Activated CD8-positive, alpha-beta memory T cell treated with anti-CD3 and anti-CD28 coated beads, Interleukin-2, amount 50 U/mL, for 24 hours (primary cell): ENCODE data around the gene CREBL2.
"Not testable (repeated sequence)": the region's sequence is repeated elsewhere in the genome, so short reads cannot be mapped to it uniquely, and the experiment has no call there.

ENCODE experiments used
- DNase-seq: peaks from one replicate; pipeline ENCODE4 v3.0.0-alpha.2; 2020; ENCODE audit errors: extremely low read depth

The CREBL2 gene

DNA sequence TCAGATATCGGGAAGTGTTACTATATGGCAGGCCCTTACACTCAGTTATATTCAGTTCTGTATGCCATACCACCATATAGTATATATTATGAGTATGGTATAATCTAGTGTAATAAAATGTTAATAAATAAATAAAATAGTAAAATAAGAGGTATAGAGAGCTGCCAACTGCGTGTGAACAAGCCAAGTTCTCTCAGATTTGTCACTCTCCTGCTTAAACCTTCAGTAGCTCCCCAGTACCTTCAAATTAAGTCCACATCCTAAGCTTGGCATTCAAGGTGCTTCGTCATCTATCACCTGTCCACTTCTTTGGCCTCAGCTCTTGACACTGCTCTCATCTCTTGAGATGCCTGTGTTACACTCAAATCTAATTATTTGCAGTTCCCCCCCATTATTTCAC is 12.8 kb upstream of the CREBL2 start:
- DNase-seq = no peak

DNA sequence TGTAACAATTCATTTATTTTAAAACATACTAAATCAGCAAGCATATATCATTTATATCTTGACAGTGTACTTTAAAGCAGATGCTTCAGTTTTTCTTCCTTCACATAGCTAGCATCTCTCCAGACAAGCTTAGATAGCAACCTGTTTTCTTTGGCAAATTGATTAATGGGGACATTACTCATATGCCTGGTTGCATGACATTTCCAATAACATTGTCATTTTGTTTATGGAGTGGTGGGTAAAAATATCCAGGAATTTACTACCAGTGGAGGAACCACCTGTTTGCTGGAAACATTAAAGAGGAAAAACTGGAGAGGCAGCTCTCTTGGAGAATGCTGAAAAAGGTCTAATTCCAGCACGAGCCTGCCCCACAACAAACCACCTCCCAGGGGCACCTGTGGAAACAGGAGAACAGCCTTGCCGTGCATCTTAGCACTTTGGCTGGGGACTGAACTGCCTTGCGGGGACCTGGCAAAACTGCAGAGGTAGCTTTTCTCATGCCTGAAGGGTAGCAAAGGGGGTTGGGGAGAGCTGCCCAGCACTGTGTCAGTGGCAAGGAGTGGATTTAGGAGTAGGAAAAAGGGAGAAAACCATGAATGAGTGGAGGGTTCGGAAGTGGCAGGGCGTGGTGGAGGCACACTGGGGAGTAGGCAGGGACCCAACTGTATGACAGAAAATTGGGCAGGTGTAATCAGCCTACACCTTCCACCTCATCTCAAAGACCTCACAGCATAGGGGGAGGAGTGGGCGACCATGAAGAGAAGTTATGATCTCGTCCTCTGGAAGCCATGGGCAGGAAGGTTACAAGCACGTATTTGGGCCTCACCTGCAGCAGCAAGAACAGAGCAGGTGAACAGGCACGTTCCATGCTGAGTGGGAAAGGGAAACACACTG is 11.7 kb upstream of the CREBL2 start:
- no peak for DNase-seq

DNA sequence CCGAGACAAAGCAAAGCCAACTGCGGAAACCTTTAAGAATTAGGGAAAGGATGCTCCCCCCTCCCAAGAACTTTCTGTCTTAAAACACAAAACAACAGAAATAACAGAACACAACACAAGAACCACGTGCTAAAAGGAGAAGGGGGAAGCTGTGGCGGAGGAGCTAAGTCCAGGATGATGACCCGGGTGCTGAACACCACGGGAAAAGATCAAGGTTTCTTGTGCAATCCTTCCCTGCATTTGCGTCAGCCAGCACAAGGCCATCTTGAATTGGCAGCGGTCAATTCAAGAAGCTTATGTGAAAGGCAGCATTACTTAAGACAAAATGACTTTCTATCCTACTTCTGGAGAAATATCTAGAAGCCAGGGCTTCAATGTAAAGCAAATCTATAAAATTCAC is 11.0 kb upstream of the CREBL2 start:
- DNase-seq = no peak

DNA sequence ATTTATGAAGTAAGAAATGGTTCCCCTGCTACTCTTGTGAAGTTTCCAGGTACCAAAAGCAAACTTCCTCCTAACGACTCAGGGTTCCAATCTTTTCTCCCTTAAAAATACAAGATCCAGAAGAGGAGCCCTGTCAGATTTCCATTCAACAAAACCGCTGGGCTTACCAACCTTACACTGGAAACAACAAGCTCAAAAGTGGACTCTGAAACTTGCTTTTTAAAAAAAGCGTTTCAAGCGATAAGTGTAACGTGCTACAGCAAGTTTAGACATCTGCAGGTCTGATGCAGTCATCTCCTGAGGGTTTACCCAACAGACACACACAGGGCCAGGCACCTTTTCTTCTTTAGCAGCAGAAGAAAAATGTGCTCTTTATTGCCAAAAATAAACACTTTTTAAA is 6.9 kb upstream of the CREBL2 start:
- DNase-seq = no peak

DNA sequence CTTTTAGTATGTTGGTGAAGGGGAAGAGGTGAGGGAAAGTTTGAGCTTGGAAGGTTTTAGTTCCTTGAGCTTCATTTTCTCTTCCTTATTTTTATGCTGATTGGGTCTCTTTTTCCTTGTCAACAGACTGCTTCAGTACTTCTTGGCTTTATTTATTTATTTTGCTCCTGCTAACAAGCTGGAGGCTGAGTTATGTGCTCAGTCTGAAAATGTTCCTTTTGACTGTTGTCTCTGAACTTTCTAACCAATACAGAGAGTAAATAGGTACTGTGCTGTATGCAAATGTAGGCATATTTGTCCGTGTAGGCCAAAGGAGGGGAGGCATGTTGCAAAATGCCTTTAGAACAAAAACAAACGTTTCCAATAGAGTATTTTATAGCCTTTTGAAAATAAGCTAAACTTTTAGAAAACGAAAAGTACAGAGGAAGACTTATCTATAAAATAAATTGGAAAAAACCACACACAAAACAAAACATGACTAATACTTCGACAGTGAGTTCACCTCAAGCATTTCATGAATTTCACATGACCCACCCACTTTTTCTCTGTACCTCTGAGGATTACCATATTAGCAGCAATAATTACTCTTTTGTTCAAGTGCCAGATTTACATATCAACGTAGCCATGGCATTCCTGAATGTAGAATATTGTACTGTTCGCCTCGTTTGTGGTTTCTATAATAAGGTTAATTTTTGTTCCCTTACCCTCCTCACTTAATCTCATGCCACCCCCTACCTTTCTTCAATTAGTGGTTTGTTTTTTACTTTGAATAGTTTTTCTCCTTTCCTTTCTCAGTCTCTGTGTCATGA is 4.7 kb upstream of the CREBL2 start:
- no peak for DNase-seq

DNA sequence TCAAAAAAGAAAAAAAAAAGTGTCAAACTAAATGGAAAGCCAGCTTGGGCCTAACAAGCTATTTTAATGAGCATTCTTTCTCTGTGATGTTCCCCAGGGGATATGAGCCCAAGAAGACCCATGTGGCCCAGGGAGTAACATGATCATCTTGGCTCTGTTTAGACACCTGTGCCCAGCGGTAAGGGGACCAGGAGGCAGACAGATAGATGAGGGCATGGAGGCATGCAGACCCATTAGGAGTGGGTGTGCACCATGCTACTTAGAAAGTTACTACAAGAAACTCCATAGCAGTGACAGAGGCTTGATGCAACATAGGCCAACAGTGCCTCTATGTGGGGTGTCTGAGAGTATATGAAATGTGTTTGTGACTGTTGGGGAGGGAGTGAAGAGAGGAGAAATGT is 3.1 kb upstream of the CREBL2 start:
- no peak for DNase-seq

DNA sequence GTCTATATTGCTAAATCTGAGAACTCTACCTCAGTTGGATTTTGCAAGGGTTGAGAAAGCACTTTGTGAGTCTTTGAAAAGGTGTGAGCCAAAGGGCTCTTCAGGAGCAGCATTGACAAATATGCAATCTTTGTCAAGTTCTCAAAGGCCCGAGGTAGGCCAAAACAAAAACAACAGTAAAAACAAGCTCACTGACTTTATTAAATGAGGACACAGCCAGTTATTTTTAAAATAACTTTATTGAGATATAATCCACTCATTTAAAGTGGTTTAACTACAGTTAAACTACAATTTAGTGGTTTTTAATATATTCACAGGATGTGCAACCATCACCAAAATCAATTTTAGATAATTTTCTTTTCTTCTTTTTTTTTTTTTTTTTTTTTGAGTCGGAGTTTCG is 2.0 kb upstream of the CREBL2 start:
- no peak for DNase-seq

DNA sequence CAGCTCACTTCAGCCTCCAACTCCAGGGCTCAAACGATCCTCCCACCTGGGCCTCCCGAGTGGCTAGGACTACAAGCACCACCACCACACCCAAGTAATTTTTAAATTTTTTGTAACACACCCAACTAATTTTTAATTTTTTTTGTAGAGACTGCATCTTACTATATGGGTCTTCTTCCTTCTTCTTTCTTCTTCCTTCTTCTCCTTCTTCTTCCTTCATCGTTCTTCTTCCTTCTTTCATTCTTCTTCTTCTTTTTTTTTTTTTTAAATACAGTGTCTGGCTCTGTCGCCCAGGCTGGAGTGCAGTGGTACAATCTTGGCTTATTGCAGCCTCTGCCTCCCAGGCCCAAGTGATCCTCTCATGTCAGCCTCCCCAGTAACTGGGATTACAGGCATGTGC is 965 bp upstream of the CREBL2 start:
- DNase-seq = no peak

DNA sequence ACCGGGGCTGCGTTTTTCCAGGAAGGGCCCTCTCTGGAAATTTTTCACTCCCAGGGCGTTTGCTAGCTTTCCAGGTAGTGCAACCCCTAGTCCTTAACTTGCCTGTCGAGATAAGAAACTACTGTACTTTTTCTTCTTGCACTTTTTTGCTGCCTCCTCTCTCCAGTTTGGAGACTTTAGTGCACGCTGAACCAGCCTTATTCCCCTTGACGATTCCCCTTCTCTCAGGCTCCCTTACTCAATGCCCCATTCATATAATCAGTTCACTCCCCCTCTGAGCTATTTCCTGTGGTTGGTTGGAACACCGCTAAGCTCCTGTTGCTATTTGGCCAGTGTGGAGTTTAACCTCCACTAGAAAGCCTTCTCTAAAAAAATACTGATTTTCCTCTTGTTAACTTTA is 682 bp downstream of the CREBL2 start:
- DNase-seq = no peak

DNA sequence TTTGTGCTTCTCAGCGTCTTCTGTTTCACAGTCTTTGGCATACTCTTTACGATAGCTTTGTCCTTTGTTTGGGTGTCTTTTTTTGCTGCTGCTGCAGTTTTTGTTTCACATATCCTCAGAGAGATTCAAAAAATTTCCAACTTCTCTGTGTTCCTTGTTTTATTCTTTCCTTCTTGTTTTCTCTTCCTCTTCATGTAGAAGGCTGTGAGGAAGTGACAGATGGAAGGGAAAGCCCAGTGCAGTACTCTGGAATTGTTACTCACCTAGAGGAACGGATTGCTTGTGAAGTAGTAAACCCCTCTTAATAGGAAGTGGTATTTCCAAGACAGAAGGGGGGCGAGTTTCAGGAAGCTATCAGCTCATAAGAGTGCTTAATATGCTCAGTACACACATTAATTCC is 1.7 kb downstream of the CREBL2 start:
- no peak for DNase-seq

DNA sequence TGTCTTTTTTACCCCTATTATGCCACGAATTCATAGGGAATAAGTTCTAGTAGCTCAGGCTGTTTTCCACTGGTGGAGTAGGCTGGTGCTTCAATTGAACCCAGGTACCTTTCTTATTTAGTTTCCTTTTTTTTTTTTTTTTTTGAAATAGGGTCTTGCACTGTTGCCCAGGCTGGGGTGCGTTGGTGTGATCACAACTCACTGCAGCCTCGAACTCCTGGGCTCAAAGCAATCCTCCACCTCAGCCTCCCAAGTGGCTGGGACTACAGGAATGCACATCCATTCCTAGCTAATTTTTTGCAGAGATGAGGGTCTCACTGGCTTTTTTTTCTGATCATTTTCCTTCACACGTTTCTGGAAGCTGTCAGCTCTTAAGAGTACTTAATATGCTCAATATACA is 2.7 kb downstream of the CREBL2 start:
- DNase-seq = no peak

DNA sequence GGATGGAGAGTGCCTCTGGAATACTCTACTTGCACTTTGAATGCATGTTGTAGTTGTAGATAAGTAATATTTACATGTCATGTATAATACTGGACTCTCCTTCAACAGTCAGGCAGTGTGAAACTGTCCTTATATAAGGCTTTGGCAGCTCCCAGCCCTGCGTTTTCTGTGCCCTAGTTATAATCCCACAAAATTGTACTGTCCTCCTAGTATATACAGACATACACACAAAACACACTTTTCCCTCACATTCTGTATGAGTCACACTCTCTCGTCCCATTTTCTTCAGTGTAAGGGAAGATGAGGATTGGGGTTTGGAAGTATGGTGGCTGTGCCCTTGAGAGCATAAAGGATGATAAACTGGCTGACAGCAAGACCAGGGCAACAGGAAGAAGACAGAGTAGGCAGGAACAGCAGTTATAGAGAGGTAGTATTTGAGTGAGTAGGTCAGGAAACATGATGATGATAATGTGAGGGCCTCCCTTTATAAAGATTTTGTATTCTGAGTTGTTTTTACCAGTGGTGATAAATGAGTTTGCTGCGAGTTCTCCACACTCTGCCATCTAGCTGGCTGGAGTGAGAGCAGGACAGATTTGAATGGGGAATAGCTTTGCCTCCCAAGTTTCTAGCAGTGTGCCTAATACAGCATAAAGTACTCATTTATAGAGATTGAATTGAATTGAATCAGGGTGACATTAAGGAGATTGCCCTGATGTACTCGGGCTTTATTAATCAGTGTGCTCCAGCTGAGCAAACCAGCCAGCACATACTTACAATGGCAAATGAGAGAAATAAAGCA is 5.0 kb downstream of the CREBL2 start:
- DNase-seq = no peak

DNA sequence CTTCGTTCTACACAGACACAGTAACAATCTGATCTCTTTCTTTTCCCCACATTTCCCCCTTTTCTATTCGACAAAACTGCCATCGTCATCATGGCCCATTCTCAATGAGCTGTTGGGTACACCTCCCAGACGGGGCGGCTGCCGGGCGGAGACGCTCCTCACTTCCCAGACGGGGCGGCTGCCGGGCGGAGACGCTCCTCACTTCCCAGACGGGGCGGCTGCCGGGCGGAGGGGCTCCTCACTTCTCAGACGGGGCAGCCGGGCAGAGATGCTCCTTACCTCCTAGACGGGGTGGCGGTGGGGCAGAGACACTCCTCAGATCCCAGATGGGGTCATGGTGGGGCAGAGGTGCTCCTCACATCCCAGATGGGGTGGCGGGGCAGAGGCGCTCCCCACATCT is 6.4 kb downstream of the CREBL2 start:
- DNase-seq = not testable (repeated sequence)

DNA sequence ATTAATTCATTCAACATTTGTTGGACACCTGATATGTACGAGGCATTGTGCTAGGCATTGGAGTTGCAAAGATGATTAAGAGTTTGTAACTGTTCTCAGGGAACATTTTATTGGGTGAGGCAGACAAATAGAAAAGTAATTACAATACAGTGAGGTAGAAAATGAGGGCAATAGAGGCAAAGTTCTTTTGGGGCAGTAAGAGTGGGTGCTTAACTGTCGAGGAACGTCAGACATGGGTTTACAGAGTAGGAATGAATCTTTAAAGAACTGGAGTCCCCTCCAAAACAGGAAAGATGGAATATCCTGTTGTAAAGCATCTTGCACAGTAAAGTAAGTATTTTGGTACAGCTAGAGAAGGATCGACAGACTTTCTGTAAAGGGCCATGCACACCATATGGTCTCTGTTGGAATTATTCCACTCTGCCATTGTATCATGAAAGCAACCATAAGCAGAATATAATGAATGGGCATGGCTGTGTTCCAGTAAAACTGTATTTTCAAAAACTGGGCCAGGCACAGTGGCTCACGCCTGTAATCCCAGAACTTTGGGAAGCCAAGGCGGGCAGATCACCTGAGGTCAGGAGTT is 9.1 kb downstream of the CREBL2 start:
- no peak for DNase-seq

DNA sequence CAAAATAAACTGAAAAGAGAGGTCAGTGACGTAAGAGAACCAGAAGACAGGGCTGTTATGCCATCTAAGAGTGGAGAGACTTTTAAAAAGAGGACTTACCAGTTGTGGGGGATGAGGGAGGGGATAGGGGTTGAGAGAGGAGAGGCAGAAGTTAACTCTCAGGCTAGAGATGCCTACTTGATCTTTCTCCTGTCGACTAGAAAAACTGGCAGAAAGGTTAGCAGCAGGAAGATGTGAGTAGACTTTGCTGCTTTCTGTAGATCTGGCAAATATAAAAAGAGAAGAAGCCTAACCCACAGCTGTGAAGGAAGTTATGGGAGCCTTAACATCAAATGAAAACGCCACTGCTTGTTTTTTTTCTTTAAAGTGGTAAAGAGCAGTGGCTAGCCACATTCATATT is 10.7 kb downstream of the CREBL2 start:
- DNase-seq = no peak

DNA sequence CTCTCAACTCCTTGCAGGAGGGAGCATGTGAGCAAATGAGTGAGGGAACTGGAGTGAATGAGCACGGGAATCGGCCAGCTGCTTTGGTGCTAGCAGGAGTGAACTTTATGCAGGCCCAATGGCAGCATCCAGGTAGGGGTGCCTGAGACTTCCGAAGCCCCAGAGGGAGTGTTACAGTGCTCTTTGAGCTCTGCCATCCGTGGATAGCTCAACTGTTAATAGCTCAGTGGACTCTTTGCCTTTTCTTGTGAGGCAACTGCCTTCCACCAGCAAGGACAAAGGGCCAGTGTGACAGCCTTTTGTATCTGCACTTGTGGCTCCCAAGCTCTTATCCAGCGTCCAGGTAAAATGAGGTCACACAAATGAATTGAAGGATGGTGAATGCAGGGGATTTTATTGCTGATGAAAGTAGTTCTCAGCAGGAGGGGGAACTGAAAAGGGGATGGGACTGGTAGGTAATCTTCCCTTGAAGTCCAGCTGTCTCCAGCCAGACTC is 12.9 kb downstream of the CREBL2 start:
- DNase-seq = no peak

DNA sequence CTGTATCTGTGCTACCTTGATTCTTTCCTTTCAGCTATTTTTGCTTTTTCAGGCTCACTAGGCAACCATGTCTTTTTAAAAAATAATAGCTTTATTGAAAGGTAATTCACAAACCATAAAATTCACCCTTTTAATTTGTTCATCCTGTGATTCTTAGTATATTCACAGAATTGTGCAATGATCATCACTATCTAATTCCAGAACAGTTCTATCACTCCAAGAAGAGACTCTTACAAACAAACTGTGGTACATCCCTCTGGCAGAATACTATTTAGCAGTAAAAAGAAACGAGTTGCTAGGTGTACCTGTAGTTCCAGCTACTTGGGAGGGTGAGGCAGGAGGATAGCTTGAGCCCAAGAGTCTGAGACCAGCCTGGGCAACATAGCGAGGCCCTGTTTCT is 14.8 kb downstream of the CREBL2 start:
- DNase-seq = no peak

DNA sequence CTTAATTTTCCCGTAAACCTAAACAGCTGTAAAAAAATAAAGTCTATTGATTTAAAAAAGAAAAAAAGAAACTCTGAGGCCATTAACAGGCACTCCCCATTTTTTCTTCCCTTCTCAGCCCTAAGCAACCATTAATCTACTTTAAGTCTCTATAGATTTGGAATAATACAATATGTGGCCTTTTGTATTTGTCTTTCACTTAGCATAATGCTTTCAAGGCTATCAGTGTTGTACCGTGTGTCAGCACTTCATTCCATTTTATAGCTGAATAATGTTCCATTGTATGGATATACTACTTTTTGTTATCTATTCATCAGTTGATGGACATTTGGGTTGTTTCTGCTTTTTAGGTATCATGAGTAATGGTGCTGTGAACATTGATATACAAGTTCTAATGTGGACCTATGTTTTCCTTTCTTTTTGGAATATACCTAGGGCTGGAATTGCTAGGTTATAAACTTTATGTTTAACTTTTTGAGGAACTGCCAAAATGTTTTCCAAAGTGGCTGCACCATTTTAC is 15.7 kb downstream of the CREBL2 start:
- no peak for DNase-seq

DNA sequence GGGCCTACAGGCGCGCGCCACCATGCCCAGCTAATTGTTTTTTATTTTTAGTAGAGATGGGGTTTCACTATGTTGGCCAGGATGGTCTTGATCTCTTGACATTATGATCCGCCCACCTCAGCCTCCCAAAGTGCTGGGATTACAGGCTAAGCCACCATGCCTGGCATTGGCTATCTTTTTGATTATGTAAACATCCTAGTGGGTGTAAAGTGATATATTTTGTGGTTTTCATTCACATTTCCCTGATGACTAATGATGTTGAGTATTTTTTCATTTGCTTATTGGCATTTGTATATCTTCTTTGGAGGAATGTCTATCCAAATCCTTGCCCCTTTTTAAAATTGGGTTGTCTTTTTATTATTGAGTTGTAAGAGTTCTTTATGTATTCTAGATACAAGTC is 16.3 kb downstream of the CREBL2 start:
- no peak for DNase-seq

DNA sequence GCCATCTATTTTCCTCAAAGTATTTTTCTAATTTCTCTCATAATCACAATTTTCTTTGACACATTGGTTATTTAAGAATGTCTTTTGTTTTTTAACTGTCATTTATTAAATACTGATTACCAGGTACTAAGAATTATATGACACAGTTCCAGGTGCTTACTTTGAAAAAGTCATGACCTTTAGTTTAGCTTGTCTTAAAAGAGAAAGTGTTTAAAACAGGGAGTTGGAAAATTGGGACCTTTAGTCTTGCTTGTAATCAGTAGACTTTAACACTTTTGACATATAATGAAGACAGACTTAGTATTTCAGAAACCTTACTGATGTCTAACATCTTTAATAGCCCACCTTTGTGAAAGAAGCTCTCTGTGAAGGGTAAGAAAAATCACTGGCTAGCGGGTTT is 19.2 kb downstream of the CREBL2 start:
- no peak for DNase-seq

DNA sequence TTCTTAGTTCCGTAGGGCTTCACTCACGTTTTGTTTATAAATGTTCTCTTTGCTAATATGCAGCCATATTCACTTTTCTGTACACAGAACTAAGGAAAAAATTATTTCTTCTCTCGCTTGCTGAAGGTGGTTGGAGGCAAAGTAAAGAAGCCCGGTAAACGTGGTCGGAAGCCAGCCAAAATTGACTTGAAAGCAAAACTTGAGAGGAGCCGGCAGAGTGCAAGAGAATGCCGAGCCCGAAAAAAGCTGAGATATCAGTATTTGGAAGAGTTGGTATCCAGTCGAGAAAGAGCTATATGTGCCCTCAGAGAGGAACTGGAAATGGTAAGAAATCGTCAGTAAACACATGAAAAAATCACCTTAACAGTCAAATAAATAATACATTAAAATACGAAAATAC is 24.0 kb downstream of the CREBL2 start:
- DNase-seq = no peak

DNA sequence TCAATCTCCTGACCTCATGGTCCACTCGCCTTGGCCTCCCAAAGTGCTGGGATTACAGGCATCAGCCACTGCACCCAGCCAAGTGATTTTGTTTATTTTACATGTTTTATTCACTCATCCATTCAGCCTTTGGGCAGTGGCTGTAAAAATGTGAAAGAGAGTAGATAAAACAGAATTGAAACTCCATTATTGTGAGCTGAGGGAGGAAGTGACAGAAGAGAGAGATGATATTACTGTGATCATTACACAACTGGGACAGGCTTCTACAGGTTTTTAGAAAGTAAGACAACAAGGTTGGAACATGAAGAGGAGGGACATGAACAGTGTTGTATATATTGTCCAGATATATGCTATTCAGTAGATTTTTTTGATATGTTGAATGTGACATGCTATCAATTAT is 25.0 kb downstream of the CREBL2 start:
- no peak for DNase-seq
